ENCODE results near the gene LZTR1.

DNA sequence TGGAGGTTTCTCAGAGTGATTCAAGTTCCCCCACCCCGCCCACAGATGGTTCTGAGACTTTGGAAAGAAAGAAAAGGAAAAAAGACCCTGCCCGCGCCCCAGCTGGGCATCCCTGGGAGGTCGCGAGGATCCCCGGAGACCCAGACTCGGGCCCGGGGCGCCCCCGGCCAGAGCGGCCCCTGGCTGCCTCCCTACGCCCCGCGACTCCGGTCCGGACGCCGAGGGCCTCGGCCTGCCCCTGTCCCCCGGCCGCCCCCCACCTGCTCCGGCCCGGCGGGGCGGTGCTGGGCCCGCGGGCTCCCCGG lies 17.3 kb upstream of the LZTR1 start:
- TF ChIP-seq, protein P1, sequence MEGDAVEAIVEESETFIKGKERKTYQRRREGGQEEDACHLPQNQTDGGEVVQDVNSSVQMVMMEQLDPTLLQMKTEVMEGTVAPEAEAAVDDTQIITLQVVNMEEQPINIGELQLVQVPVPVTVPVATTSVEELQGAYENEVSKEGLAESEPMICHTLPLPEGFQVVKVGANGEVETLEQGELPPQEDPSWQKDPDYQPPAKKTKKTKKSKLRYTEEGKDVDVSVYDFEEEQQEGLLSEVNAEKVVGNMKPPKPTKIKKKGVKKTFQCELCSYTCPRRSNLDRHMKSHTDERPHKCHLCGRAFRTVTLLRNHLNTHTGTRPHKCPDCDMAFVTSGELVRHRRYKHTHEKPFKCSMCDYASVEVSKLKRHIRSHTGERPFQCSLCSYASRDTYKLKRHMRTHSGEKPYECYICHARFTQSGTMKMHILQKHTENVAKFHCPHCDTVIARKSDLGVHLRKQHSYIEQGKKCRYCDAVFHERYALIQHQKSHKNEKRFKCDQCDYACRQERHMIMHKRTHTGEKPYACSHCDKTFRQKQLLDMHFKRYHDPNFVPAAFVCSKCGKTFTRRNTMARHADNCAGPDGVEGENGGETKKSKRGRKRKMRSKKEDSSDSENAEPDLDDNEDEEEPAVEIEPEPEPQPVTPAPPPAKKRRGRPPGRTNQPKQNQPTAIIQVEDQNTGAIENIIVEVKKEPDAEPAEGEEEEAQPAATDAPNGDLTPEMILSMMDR (conservative IDR thresholded peaks at IDR 0.05; ENCODE audit: low read depth, low read length): no peak
- TF ChIP-seq EZH2 (IDR thresholded peaks at IDR 0.05; ENCODE audit: low read length, unreplicated experiment): no peak

Measured in PC-3 (cell line).